ENCODE measurements around the gene CT45A3.
A peak's percentile ranks its signal among the peaks of the same experiment; 100 is the strongest.
"Not testable (repeated sequence)": the region's sequence is repeated elsewhere in the genome, so short reads cannot be mapped to it uniquely, and the experiment has no call there.

Gene CT45A3, protein sequence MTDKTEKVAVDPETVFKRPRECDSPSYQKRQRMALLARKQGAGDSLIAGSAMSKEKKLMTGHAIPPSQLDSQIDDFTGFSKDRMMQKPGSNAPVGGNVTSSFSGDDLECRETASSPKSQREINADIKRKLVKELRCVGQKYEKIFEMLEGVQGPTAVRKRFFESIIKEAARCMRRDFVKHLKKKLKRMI

DNA sequence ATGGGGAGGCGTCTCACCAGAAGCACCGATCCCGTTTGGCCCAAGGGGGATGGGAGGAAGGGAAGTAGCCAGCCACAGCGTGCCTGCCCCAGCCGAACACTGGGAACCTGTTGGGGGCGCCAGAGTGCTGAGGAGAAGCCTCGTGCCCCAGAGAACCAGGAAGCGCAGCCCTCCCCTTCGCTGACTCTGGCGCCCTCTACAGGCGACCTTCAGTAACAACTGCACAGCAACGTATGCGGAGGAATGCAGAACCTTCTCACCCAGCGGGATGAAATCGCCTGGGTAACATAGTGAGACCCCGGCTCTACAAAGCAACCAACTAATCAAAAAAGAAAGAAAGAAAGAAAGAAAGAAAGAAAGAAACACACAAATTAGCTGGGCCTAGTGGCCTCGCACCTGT, at the start of gene CT45A3:
Gene CT45A3, minus strand, starts transcription at position 101 of the 400 bp plus-strand sequence. CDS start 3,747 bp downstream, outside the sequence.
- not testable (repeated sequence) for H3K4me3 ChIP-seq (ENCODE audit: low read depth, low read length)

GRCh38 chrX:135802687-135803086, 34.7 kb upstream of the CT45A3 start, which contains the start of gene CT45A6:
Gene CT45A6 (minus strand): TSS chrX:135802787. CDS start chrX:135798993, 3,794 bp downstream.
- H3K4me3 ChIP-seq (ENCODE audit: low read depth, low read length), result not testable (repeated sequence)

DNA sequence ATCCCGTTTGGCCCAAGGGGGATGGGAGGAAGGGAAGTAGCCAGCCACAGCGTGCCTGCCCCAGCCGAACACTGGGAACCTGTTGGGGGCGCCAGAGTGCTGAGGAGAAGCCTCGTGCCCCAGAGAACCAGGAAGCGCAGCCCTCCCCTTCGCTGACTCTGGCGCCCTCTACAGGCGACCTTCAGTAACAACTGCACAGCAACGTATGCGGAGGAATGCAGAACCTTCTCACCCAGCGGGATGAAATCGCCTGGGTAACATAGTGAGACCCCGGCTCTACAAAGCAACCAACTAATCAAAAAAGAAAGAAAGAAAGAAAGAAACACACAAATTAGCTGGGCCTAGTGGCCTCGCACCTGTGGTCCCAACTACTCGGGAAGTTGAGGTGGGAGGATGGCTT, 17.4 kb upstream of the CT45A3 start, which contains the start of gene CT45A5:
Gene CT45A5, minus strand, starts transcription at position 101 of the 400 bp plus-strand sequence. CDS start 3,774 bp downstream, outside the sequence.
- H3K4me3 ChIP-seq (ENCODE audit: low read depth, low read length), result not testable (repeated sequence)

GRCh38 chrX:135744739-135745138, 23.3 kb downstream of the CT45A3 start:
- H3K4me3 ChIP-seq (ENCODE audit: low read depth, low read length), result not testable (repeated sequence)

DNA sequence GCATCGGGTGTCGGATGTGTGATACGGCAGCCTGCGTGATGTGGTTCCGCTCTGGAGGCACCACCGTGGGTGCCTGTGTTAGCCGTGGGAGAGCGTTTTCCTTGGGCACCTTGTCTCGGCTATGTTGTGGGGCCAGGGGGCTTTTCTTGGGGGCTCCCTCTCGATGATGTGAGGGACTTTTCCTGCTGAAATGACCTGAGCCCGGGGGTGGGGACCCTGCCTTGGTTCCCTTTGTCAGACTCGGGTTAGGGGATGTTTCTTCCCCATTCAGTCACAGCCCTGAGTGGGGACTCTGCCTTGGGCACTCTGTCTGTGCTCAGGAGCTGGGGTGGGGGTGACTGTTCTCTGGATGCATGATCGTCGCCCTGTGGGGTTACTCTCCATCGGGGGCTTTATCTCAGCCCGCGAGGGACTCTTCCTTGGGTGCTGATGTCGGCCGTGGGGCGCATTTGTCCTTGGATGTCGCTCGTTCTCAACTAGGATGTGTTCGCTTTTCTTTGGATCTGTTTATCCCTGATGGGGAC, 26.7 kb downstream of the CT45A3 start:
- TF ChIP-seq, protein P1, sequence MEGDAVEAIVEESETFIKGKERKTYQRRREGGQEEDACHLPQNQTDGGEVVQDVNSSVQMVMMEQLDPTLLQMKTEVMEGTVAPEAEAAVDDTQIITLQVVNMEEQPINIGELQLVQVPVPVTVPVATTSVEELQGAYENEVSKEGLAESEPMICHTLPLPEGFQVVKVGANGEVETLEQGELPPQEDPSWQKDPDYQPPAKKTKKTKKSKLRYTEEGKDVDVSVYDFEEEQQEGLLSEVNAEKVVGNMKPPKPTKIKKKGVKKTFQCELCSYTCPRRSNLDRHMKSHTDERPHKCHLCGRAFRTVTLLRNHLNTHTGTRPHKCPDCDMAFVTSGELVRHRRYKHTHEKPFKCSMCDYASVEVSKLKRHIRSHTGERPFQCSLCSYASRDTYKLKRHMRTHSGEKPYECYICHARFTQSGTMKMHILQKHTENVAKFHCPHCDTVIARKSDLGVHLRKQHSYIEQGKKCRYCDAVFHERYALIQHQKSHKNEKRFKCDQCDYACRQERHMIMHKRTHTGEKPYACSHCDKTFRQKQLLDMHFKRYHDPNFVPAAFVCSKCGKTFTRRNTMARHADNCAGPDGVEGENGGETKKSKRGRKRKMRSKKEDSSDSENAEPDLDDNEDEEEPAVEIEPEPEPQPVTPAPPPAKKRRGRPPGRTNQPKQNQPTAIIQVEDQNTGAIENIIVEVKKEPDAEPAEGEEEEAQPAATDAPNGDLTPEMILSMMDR (IDR thresholded peaks at IDR 0.05; ENCODE audit: borderline replicate concordance, insufficient read depth, low read depth, low read length), result no peak
- H3K4me3 ChIP-seq (ENCODE audit: low read depth, low read length), result no peak overlapping the region

- TF ChIP-seq, protein P1 (IDR thresholded peaks at IDR 0.05; ENCODE audit: borderline replicate concordance, insufficient read depth, low read depth, low read length), result peak; percentile 75
- H3K4me3 ChIP-seq (ENCODE audit: low read depth, low read length), result no peak overlapping the region
Measured at GRCh38 chrX:135740681-135741149, 27.3 kb downstream of the CT45A3 start.

DNA sequence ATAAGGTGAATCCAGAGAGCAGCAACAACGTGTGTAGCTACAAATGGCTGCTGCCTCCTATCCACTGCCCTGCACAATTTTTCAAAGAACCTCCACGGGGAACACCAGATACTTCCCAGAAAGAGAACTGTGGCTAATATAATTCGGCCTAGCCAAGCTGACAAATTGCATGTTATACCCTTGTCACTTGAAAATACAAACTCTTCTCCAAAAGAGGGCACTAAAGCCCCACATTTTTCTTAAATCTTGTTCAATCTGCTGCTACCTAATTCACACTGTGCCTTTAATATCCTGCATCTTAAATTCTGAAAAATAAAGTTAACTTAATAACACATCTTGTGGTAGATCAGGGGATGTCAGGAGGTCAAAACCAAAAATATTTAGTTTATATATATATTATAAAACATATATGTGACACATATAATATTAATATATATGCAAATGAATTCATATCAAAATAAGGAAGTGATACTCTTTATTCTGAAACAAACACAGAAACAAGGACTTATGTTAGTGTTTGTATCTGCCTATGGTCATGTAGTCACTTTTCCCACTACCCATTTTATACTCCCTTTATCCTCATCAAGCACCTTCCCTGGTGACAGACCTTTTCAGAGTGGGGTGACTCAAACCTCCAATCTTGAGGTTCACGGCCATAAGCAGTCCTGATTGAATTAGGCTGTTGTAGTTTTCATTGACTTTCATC, 30.5 kb downstream of the CT45A3 start:
- H3K4me3 ChIP-seq (ENCODE audit: low read depth, low read length), result no peak overlapping the region
- TF ChIP-seq, protein P1 (IDR thresholded peaks at IDR 0.05; ENCODE audit: borderline replicate concordance, insufficient read depth, low read depth, low read length), result no peak

DNA sequence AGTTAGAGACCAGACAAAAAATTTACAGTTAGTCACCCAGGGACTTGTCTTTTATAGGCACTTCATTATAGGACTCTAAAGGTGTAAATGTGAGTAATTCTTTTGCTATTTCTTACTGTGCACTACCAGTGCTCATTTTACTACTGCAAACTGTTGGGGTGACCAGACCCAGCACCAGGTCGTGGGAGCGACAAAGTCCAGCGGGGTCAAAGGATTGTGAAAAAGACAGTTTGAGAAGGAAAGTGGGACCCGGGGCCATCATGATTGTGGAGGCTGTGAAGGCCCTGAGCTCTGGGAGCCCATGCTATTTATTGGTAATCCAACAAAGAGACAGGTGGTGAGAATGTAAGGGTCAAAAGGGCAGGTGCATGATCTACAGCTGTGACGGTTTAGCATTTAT, 33.3 kb downstream of the CT45A3 start:
- not testable (repeated sequence) for H3K4me3 ChIP-seq (ENCODE audit: low read depth, low read length)

- H3K4me3 ChIP-seq (ENCODE audit: low read depth, low read length), result no peak overlapping the region
- TF ChIP-seq, protein P1 (IDR thresholded peaks at IDR 0.05; ENCODE audit: borderline replicate concordance, insufficient read depth, low read depth, low read length), result no peak
Measured at GRCh38 chrX:135713795-135714194, 54.2 kb downstream of the CT45A3 start.
